ENCODE results near the gene POU6F2. TPM values are rescaled to one million over a fixed set of nuclear protein-coding genes. Genes with fewer than 3 reads are reported as not detected.

Gene POU6F2
- total RNA-seq, 1 donor from 2014 or later, result not detected

DNA sequence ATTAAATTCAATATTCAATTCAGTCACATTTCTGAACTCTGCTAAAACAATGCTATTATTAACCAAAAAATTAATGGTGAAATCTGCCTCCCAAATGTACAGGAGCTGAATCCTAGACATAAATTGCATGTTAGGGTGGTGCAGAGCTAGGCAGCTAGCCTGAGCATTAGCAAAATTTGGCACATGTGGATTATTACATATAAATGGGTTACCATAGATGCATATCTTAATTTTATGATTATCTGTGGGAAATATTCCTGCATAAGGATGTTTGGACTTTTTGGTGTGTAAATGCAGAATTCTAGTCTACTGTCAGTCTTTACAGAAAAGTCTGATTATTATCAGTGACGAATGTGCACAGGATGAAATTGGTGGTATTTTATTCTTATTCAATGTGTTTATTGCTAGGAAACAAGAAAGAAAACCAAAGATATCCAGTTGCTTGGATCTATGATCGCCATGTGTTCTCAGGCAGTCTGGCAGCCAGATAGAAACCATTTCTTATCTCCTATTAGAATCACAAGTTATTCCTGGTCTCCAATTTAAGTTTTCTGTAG, 150.7 kb downstream of the POU6F2 start:
- DNase-seq (ENCODE audit: low read depth in 2 of 2), result no peak

DNA sequence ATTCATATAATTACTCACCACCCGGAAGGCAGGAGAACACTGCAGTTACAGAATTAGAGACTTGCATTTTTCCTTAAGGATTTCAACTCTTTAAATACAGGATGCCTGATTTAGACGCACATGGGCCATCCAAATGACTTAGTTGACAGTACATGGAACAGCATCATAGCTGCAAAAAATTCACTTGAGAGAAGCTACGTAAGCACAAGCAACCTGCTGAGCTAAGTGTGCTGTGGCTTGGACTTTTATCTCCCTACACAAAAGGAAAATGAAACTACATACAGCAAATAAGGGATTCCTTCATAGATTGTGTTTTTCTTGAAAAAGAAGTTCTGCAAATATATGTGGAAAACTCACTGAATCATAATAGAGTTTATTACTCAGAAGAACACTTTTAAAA, 152.6 kb downstream of the POU6F2 start:
- no peak for DNase-seq (ENCODE audit: low read depth in 2 of 2)

DNA sequence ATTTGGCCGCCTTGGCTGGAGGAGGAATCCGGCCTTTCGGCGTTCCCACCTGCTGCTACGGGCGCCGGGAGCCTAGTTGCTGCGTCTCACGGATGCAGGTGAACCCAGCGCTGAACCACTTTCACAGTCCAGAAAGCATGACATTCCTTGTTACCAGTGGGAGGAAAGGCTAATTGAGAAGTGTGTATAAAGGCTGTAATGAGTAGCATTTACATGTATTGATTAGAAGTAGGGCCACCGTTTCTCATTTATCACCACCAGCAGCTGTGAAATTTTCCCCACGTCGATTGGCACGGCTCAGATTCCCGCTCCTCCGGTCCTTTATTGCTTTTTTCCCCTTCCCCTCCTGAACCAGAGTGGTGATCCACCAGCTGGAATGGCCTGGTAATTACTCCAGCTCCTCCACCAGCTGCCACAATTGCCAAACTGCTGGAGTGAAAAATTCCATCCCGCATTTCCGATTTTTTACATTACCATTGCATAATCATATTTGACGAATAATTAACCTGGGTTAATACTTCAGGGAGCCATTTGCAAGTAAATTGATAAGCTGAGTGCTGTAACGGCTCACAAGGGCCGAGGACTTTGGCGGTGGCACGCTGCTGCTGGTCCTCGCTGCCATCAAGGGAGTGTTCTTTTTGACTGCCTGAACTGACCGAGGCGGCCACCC, 153.3 kb downstream of the POU6F2 start:
- DNase-seq (ENCODE audit: low read depth in 2 of 2), result no peak

DNA sequence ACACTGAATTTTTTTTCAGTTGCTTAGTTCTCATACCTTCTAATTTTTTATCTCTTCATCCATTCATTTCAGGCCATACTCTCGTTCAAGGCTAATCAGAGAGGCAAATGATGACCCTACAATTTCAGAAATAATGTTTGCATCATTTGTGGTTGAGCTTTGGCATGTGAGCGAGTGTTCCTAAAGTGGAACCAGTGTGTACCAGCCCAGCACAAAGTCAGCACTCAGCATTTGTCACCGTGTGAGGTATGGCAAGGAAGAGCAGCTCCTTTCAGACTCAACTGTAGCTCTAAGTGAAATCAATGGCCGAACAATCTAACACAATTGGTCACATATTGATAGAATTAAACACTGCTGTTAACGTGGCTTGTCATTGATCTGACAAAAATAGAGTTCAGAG, 154.6 kb downstream of the POU6F2 start:
- no peak for DNase-seq (ENCODE audit: low read depth in 2 of 2)

DNA sequence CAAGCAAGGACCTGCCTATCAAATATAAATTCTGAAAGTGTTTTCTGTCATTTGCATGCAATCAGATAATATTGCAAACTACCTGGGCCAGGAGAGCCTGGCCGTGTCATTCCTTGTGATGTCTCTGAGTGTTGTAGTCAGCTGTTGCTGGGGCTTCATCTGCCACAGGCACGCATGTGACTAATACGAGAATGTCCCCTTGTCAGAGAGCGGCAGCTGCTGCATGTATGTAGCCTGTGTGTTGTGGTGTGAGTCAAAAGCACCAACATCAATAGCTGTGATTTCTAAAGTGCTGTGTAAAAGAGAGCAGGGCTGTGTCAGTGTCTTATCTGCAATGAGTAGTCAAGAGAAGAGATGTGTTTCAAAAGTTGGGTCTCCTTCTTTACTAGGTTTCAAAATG, 155.4 kb downstream of the POU6F2 start:
- no peak for DNase-seq (ENCODE audit: low read depth in 2 of 2)

DNA sequence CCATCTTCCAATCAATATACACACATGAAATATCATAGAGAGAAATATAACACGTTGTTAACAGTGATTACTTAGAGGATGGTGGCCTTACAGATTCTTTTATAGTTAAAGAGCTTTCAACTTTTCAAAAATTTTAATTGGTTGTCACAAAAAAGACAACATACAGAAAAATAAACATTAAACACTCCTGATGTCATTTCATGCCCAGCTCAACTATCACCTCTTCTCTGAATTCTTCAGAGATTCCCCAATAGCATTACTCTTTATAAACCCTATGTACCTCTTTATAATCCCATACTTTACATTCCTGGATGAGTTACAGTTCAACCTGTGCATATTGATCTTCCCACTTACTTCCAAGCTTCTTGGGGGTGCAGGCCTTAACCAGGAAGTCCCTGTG, 159.8 kb downstream of the POU6F2 start:
- no peak for DNase-seq (ENCODE audit: low read depth in 2 of 2)

DNA sequence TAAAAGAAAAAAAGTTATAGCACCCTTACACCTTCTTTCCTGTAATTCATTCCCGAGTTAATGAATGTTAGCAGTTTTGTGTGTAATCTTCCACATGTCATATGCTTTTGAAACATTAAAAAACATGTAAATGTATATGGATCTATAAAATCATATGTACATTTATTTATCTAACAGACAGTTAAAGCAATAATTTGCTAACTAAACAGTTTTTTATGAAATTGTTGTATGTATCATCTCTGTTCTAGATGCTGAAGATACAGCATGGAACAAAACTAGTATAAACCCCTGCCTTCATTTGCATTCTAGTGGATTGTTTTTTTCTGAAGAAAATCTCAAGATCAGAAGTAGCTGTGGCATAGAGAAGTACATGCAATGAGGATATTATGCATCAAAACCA, 165.0 kb downstream of the POU6F2 start:
- DNase-seq (ENCODE audit: low read depth in 2 of 2), result no peak

DNA sequence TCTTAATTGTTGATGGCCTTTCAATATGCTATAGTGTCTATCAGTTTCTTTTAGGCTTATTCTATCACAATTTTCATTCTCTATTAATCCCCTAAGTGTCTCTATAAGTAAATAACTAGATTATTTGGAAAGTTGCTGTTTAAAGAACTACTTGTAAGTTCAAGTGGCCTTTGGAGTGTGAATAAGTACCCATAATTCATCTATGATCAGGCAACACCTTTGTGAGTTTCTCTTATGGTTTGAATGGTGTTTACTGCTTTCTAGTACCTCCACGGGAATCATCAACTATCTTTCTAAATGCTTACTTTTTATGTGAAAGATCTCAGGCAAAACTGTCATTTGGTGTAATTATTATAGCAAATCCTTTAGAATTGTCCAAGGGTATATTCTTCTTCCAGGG, 166.7 kb downstream of the POU6F2 start:
- no peak for DNase-seq (ENCODE audit: low read depth in 2 of 2)

DNA sequence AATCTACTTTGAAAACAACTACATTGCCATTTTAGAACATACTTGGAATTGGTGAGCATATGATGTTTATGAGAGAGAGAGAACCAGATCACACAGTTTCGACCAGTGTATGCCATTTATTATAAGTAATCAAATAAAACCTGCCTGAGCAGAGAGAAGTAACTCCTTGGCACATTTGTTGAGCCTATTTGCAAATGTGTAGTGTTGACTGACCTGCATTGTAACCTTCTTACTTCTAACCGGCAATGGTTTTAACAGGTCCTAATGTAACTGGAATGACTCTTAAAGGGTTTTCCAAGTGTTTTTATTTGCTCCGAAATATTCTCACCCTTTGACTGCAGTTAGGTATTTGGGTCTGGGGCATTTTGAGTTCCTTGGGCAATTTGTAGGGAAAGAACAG, 167.6 kb downstream of the POU6F2 start:
- DNase-seq (ENCODE audit: low read depth in 2 of 2), result no peak

DNA sequence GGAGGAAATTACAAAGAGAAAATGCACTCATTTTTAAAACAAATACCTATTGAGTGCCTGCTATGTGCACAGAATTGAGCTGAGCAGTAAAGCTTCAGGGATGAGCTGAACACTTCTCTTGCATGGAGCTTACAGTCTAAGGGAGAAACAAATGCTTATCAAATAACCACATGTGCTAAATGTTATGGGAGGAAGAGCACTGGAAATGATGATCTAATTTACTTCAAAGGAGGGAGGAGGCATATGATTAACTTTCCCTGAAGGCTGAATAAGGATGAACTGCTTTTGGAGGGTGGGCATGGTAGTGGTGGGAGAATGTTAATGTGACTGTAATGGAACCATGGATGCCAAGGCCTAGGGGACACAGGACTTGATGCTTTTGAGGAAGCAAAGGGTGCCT, 168.2 kb downstream of the POU6F2 start:
- DNase-seq (ENCODE audit: low read depth in 2 of 2), result no peak

DNA sequence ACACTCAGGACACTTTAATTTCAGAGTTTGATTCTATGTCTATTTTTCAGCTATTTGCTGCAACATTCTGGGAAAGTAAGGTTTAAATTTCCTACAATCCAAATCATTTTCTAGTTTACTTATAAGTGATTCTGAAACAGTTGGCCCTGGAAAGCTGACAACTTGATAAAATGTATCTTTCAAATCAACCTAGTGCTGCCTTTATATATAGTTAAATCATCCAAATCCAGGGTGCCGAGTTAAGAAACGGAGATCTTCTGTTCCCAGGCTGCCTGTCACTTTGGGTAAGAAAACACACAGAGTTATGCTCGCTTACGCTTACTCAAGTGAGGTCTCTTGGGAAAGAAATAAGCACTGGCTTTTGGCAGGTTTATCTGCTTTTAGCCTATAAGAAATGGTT, 175.0 kb downstream of the POU6F2 start:
- no peak for DNase-seq (ENCODE audit: low read depth in 2 of 2)

DNA sequence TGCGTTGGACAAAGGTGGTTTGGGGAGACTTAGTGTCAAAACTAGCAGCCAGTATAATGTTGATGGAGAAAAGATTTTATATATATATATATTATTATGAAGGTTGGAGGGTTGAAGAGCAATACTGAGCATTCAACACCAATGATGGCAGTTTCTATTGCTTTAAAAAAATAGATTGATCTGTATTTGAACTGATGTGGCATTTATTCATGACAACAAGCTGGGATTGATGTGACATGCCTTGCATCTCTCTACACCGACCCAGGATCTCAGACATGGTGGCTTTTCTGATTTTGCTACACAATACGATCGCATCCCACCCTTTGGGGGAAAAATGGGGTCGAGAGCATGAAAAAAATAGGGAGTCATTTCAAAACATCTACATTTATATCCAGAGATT, 175.4 kb downstream of the POU6F2 start:
- no peak for DNase-seq (ENCODE audit: low read depth in 2 of 2)

DNA sequence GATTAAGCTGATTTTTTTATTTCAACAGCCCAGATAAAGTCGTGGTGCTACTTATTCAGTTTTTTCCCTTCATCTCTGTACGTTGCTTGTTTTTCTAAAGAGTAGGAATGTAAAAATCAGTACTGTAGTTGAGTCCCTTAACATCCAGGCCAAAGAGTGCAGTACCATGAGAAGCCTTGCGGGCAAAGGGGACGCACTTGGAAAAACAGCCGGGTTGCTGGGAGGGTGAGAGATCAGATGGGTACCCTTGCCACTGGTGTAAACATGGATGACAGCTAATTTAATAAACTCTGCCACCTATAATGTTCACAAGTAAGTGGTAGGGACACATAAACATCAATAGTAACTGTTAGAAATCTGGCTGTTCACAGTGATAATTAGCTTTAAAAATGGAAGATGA, 175.9 kb downstream of the POU6F2 start:
- no peak for DNase-seq (ENCODE audit: low read depth in 2 of 2)

DNA sequence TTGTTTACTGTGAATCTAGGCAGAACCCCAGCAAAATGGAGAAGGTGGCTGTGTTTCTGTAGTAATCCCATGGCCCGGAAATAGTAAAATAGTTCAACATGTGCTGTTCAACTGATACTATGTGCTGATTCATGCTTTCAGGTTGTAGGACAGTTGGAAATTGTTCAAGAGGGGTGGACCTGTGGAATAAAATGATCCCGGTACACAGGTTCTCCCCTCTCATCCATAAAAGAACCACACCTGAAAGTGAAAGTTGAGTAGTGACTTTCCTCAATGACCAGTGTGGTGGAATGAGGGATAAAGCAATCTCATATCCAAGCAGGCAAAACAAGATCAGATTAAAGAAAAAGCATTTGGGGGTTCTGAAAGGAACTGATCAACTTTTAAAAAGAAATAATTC, 177.1 kb downstream of the POU6F2 start:
- DNase-seq (ENCODE audit: low read depth in 2 of 2), result no peak

DNA sequence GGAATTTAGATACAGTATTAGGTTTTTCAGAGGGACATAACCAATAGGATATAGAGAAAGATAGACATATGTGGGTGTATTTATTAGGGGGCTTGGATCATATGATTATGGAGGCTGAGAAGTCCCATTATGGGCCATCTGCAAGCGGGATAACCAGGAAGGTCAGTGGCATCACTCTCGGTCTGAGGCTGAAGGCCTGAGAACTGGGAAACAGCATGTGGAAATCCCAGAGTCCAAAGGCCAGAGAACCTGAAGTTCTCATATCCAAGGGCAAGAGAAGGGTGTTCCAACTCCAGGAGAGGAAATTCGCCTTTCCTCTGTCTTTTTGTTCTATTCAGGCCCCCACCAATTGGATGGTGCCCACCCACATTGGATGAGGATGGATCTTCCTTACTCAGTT, 180.7 kb downstream of the POU6F2 start:
- DNase-seq (ENCODE audit: low read depth in 2 of 2), result no peak

DNA sequence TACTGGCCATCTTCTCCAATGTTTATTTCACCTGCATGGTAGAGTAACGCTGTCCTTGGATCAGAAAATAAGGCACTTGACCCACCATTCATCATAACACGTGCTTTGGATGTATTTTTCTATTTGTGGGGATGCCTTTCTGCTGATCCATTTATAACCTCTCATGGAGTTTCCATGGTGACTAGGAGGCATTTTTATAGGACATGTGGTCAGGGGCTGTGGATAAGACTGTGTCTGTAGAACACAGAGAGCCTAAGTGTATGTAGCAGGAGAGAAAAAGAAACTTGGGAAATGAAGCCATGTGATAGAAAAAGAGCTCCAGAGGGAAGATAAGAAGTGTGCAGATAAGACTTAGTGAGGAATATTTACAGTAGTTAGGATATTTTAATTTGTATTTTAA, 184.2 kb downstream of the POU6F2 start:
- DNase-seq (ENCODE audit: low read depth in 2 of 2), result no peak

DNA sequence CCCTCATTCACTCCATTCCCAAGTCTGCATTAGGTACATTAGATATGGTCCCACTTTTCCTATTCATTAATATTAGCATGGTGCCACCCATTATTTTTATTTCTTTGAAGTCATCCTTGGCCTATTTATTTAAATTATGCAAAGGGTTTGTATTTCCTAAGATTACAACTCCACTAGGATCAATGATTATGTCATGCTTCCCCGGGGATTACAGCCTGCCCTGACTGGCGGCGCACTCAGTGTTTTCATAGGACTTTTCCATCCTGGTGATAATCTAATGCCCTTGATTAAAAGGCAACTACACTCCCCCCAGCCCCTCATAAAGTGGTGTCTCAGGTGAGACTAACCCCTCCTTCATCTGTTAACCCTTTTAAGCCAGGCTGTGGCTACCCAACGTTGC, 187.2 kb downstream of the POU6F2 start:
- no peak for DNase-seq (ENCODE audit: low read depth in 2 of 2)

DNA sequence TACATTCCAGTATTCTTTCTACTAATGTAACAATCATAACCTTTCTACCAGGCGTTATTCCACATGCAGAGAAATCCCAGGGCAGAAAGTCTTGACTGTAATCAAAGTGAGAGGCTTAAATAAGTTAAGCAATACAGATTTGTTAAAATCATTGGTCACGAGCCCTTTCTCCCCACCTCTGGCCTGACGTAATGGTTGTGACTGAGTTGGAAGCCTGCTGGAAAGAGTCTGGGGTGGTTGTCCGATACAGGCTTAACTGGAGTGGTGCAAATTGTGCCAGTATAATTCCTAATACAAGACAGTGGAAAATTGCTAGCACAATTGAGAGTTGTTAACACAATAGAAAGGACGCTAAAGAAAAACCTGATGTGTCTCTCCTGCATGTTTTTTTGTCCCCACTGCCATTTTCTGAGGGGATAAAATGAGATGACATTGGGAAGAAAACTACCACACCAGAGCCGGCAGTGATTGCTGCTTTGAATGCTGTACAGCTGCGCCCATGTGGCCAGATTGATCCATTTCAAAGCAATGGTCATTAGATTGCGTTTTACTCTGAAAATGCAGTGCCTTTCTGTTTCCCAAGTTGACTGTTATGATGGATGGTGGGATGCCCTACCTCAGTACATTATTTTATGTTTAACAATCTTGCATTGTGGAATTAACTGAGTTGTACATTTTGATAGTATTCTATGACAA, 190.8 kb downstream of the POU6F2 start:
- no peak for DNase-seq (ENCODE audit: low read depth in 2 of 2)

DNA sequence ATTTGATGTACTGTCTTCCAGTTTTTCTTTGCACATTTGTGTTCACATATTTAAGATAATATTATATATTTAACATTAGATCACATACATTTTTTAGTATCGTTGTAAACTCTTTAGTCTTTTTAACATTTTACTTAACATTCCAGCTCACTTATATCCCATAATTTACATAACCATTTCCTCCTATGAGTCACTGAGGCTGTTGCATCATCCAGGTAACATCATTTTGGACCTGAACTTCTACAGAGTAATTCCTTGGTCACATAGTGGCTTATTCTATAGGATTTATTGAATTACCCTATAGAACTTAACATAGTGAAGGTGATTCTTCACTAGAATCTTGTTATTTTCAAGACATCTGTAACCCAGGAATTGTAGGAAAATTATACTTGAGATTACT, 194.4 kb downstream of the POU6F2 start:
- DNase-seq (ENCODE audit: low read depth in 2 of 2), result no peak

DNA sequence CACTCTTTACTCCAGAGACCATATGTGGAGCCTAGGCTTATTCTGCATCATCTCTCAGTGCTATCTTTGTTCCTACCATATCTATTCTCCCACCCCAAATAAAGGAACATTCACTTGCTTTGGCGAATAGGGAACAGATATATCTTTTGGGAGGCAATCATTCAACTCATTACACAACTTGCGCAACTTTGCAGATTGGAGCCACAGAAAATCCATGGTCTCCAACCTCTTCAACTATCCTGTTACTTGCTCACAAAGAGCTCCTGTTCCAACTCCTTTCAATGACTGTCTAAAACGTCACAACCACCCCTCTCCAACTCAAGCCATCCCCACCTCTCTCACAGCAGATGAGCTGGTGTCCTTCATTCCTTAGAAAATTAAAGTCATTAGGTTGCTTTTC, 203.7 kb downstream of the POU6F2 start:
- no peak for DNase-seq (ENCODE audit: low read depth in 2 of 2)

DNA sequence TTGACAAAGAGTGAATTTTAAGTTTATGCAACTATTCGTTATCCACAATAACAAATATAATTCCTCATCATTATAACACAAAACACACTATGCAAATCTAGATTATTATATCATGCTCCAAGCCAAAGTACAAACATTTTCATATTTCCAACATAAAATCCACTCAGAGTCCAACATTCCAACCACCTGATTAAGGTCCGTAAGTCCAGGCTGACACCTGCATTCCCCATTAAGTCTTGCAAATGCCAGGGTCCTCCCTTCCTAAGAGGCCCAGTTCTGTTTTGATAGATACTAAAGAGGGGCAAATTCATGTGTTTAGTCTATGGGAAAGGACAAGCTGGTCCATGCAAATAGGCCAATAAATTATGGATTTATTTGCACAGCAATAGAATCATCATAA, 206.1 kb downstream of the POU6F2 start:
- DNase-seq (ENCODE audit: low read depth in 2 of 2), result no peak

DNA sequence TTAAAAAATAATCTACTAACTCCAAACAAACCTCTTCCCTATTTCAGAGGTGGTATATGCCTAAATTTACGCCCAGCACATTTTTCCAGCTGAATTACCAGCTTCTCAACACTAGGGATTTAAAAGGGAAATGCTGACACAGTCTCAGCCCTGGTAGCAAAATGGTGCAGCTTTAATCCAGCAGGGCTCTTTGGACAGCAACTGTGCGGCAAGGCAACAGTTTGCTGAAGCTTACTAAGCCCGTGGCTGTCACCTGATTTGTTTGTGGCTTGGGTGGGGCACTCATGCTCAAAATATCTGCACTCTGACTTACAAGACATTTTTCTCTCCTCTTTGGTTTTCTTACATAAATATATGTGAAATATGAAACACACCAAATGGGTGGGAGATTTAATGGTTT, 206.7 kb downstream of the POU6F2 start:
- no peak for DNase-seq (ENCODE audit: low read depth in 2 of 2)

DNA sequence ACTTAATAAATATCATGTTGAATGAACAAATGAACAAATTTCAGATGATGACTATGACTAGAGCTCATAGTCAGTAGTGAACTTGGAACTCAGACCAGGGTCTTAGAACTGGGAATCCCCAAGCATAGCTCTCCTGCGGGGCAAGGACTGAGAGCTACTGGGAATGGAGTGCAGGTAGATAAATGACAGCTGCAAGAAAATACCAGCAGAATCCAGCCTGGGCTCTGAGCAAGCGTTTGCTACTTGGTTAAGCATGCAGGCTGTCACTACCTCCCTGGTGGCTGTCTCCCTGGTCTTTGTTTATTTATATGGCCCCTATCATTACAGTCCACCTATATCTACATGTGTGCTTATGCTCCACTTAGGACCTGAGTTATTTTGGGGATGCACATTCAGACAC, 208.4 kb downstream of the POU6F2 start:
- no peak for DNase-seq (ENCODE audit: low read depth in 2 of 2)
